ENCODE data around the gene TMA7. TPM values are rescaled to one million over a fixed set of nuclear protein-coding genes. Genes with fewer than 3 reads are reported as not detected.

Gene TMA7
- total and polyA plus RNA-seq, 2 of the 13 experiments (the other 11 are each of a cell fraction or from before 2014, with no cell fraction given) = 100 to 486 TPM

DNA sequence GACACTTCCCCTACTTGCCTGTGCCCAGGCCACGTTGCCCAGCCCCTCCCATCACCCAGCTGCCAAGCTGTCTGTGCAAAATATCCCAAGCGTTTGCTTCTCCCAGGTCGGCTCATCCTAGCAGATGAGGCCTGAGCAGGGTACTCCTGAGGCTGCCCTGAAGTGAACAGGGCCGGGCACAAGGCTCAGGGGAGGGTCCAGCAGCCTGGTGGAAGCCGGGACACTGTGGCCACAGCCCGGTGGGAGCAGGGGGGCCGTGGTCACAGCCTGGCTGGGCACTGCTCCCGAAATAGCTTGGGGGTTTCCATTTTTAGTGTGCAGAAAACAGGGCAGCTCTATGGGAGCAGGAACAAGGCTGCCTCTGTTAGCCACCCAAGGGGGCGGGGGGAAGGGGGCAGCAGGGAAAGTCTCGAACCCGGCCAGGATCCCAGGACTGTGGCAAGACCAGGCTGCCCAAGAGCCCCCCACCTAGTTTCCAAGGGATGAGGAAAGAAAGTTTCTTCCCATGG is 13.6 kb upstream of the TMA7 start (continued):
- TF ChIP-seq, protein P1, sequence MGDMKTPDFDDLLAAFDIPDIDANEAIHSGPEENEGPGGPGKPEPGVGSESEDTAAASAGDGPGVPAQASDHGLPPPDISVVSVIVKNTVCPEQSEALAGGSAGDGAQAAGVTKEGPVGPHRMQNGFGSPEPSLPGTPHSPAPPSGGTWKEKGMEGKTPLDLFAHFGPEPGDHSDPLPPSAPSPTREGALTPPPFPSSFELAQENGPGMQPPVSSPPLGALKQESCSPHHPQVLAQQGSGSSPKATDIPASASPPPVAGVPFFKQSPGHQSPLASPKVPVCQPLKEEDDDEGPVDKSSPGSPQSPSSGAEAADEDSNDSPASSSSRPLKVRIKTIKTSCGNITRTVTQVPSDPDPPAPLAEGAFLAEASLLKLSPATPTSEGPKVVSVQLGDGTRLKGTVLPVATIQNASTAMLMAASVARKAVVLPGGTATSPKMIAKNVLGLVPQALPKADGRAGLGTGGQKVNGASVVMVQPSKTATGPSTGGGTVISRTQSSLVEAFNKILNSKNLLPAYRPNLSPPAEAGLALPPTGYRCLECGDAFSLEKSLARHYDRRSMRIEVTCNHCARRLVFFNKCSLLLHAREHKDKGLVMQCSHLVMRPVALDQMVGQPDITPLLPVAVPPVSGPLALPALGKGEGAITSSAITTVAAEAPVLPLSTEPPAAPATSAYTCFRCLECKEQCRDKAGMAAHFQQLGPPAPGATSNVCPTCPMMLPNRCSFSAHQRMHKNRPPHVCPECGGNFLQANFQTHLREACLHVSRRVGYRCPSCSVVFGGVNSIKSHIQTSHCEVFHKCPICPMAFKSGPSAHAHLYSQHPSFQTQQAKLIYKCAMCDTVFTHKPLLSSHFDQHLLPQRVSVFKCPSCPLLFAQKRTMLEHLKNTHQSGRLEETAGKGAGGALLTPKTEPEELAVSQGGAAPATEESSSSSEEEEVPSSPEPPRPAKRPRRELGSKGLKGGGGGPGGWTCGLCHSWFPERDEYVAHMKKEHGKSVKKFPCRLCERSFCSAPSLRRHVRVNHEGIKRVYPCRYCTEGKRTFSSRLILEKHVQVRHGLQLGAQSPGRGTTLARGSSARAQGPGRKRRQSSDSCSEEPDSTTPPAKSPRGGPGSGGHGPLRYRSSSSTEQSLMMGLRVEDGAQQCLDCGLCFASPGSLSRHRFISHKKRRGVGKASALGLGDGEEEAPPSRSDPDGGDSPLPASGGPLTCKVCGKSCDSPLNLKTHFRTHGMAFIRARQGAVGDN (CRISPR knock-in tag; IDR thresholded peaks at IDR 0.05) = peak; percentile 55
- no peak for TF ChIP-seq BORCS8-MEF2B (CRISPR knock-in tag; IDR thresholded peaks at IDR 0.05)
- peak; percentile 21; the same call in 1 of the 2 replicates for TF ChIP-seq TARDBP (CRISPR knock-in tag; IDR thresholded peaks at IDR 0.05)
- TF ChIP-seq, protein P2, sequence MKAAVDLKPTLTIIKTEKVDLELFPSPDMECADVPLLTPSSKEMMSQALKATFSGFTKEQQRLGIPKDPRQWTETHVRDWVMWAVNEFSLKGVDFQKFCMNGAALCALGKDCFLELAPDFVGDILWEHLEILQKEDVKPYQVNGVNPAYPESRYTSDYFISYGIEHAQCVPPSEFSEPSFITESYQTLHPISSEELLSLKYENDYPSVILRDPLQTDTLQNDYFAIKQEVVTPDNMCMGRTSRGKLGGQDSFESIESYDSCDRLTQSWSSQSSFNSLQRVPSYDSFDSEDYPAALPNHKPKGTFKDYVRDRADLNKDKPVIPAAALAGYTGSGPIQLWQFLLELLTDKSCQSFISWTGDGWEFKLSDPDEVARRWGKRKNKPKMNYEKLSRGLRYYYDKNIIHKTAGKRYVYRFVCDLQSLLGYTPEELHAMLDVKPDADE (CRISPR knock-in tag; IDR thresholded peaks at IDR 0.05) = no peak
- TF ChIP-seq HNRNPL (IDR thresholded peaks at IDR 0.05; ENCODE audit: low read depth, low read length) = peak; percentile 96
- no peak for TF ChIP-seq ARNTL (CRISPR knock-in tag; IDR thresholded peaks at IDR 0.05)
- peak; percentile 48 for TF ChIP-seq U2AF1 (optimal IDR thresholded peaks at IDR 0.05; ENCODE audit: low read depth, low read length)
- TF ChIP-seq ZNF33A (CRISPR knock-in tag; IDR thresholded peaks at IDR 0.05; ENCODE audit: borderline replicate concordance) = no peak
- TF ChIP-seq PITX1 (CRISPR knock-in tag; IDR thresholded peaks at IDR 0.05) = no peak
- TF ChIP-seq, protein P3, sequence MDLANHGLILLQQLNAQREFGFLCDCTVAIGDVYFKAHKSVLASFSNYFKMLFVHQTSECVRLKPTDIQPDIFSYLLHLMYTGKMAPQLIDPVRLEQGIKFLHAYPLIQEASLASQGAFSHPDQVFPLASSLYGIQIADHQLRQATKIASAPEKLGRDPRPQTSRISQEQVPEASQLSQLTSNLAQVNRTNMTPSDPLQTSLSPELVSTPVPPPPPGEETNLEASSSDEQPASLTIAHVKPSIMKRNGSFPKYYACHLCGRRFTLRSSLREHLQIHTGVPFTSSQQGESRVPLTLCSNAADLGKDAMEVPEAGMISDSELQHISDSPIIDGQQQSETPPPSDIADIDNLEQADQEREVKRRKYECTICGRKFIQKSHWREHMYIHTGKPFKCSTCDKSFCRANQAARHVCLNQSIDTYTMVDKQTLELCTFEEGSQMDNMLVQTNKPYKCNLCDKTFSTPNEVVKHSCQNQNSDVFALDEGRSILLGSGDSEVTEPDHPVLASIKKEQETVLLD (CRISPR knock-in tag; IDR thresholded peaks at IDR 0.05; ENCODE audit: low read depth) = no peak
- TF ChIP-seq, protein P4, sequence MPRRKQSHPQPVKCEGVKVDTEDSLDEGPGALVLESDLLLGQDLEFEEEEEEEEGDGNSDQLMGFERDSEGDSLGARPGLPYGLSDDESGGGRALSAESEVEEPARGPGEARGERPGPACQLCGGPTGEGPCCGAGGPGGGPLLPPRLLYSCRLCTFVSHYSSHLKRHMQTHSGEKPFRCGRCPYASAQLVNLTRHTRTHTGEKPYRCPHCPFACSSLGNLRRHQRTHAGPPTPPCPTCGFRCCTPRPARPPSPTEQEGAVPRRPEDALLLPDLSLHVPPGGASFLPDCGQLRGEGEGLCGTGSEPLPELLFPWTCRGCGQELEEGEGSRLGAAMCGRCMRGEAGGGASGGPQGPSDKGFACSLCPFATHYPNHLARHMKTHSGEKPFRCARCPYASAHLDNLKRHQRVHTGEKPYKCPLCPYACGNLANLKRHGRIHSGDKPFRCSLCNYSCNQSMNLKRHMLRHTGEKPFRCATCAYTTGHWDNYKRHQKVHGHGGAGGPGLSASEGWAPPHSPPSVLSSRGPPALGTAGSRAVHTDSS (CRISPR knock-in tag; conservative IDR thresholded peaks at IDR 0.05) = no peak
- TF ChIP-seq, protein P5, sequence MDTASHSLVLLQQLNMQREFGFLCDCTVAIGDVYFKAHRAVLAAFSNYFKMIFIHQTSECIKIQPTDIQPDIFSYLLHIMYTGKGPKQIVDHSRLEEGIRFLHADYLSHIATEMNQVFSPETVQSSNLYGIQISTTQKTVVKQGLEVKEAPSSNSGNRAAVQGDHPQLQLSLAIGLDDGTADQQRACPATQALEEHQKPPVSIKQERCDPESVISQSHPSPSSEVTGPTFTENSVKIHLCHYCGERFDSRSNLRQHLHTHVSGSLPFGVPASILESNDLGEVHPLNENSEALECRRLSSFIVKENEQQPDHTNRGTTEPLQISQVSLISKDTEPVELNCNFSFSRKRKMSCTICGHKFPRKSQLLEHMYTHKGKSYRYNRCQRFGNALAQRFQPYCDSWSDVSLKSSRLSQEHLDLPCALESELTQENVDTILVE (CRISPR knock-in tag; IDR thresholded peaks at IDR 0.05) = no peak
- peak; percentile 41 for TF ChIP-seq HNRNPLL (IDR thresholded peaks at IDR 0.05; ENCODE audit: low read depth, low read length, poor library complexity, severe bottlenecking)
- TF ChIP-seq NKX3-1 (CRISPR knock-in tag; IDR thresholded peaks at IDR 0.05) = no peak
- no peak for TF ChIP-seq POGZ (CRISPR knock-in tag; IDR thresholded peaks at IDR 0.05)
- no peak for TF ChIP-seq MZF1 (CRISPR knock-in tag; IDR thresholded peaks at IDR 0.05; ENCODE audit: borderline replicate concordance)
- TF ChIP-seq, protein P6, sequence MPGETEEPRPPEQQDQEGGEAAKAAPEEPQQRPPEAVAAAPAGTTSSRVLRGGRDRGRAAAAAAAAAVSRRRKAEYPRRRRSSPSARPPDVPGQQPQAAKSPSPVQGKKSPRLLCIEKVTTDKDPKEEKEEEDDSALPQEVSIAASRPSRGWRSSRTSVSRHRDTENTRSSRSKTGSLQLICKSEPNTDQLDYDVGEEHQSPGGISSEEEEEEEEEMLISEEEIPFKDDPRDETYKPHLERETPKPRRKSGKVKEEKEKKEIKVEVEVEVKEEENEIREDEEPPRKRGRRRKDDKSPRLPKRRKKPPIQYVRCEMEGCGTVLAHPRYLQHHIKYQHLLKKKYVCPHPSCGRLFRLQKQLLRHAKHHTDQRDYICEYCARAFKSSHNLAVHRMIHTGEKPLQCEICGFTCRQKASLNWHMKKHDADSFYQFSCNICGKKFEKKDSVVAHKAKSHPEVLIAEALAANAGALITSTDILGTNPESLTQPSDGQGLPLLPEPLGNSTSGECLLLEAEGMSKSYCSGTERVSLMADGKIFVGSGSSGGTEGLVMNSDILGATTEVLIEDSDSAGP (CRISPR knock-in tag; IDR thresholded peaks at IDR 0.05; ENCODE audit: borderline replicate concordance) = 0 out of 2 replicates have a peak, but pooled peaks have one; percentile 7
- TF ChIP-seq ZNF737 (CRISPR knock-in tag; IDR thresholded peaks at IDR 0.05; ENCODE audit: borderline replicate concordance) = no peak
